Measurements from ENCODE around the gene RALGAPB. TPM values are rescaled to one million over a fixed set of nuclear protein-coding genes. Genes with fewer than 3 reads are reported as not detected.

The RALGAPB gene
- total RNA-seq, 2 donors from 2014 or later = 23.1 to 24.4 TPM

DNA sequence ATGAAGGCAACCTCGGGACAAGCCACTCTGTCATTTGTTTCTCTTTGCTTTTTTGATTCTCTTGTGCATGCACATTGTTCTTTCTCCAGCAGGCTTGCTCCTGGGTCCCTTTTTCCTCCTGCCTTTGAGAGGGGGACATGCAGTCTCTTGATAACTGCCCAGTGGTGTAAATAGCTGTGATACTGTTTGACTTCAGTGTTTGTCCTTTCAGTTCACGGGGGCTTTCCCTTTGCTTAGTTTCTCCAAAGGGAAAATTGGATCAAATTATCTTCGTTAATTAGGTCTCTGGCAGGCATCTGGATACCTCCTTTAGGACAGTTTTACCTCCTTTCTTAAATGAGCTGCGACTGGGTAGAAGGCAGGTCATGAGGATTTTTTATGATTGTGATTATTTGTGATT, 41.5 kb downstream of the RALGAPB start:
- Histone ChIP-seq H3K36me3 (replicated peaks in 1 of 2; ENCODE audit: insufficient read depth in 1 of 2, low read depth in 2 of 2) (peaks cover 6 to 16% of the 10 kb centered on the region in 2 donors), H3K27ac (no peak overlapping the region), H3K9me3 (no peaks in the 10 kb centered on the region), H3K27me3 (no peaks in the 10 kb centered on the region), H3K4me1 (no peaks in the 10 kb centered on the region), H3K4me3 (no peak overlapping the region)
- ATAC-seq (no peak), DNase-seq (no peak)
- TF ChIP-seq POLR2A (IDR thresholded peaks at IDR 0.05) = no peak
- TF ChIP-seq CTCF (IDR thresholded peaks at IDR 0.05) = no peak
- intact Hi-C loops (cut with DNase I) = no loop called here
- 83 to 84% methylated on average over 4 of the region's 4 CpGs for WGBS, 2 donors

DNA sequence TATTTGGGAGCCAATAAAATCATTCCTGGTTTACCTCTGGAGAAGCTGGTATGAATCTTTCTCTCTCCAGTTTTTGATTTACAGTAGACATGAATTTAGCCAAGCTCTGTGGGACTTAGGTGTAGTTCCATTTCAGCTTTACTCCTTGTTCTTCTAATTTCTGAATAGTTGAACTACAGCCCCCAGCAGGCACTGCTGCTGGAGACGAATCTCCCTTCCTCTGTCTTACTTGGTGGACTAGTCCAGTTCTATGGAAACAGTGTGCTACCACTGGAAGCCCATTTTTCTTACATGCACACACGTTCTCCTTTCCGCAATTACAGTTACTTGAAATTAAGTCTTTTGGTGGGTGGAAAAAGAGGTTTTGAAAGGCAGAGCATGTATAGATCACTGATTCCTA, 42.3 kb downstream of the RALGAPB start:
- no peak for DNase-seq
- Histone ChIP-seq H3K27me3 (no peaks in the 10 kb centered on the region), H3K27ac (no peak overlapping the region), H3K9me3 (no peaks in the 10 kb centered on the region), H3K4me1 (no peaks in the 10 kb centered on the region), H3K4me3 (no peak overlapping the region), H3K36me3 (replicated peaks in 1 of 2; ENCODE audit: insufficient read depth in 1 of 2, low read depth in 2 of 2) (peaks cover 2 to 13% of the 10 kb centered on the region in 2 donors)
- no peak for ATAC-seq
- no peak for TF ChIP-seq POLR2A (IDR thresholded peaks at IDR 0.05)
- no peak for TF ChIP-seq CTCF (IDR thresholded peaks at IDR 0.05)
- 84 to 93% methylated on average over 3 of the region's 3 CpGs for WGBS, 2 donors
- intact Hi-C loops (cut with DNase I) = no loop called here

- H3K27me3 ChIP-seq = no peaks in the 10 kb centered on the region
- H3K36me3 ChIP-seq (replicated peaks in 1 of 2; ENCODE audit: insufficient read depth in 1 of 2, low read depth in 2 of 2) = peaks cover 0 to 13% of the 10 kb centered on the region in 2 donors
- TF ChIP-seq CTCF (IDR thresholded peaks at IDR 0.05) (no peak), POLR2A (IDR thresholded peaks at IDR 0.05) (no peak)
- no peak overlapping the region for H3K27ac ChIP-seq
- H3K9me3 ChIP-seq = no peaks in the 10 kb centered on the region
- ATAC-seq = no peak
- H3K4me1 ChIP-seq = no peaks in the 10 kb centered on the region
- H3K4me3 ChIP-seq = no peak overlapping the region
- intact Hi-C loops (cut with DNase I) = no loop called here
- no peak for DNase-seq
- 55 to 77% methylated on average over 2 of the region's 2 CpGs for WGBS, 2 donors
Measured at GRCh38 chr20:38515631-38516030, 43.0 kb downstream of the RALGAPB start.

DNA sequence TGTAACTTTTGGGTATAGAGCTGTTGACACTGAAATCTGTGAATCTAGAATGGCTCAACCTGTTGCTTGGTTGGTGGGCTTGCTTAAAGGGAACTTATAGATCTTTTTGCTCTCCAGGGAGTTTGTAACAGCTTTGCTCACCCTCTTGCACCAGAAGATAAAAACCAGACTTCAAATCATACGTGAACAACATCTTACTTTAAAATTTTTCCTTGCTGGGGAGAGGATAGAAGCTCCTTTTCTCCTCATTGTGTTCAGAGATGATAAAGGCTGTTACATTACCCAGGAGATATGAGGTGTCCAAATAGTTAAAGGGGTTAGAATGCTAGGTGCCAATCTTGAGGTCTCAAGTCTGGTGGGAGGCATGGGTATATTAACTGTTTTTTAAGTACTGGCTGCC, 46.8 kb downstream of the RALGAPB start:
- H3K27me3 ChIP-seq = no peaks in the 10 kb centered on the region
- H3K4me3 ChIP-seq = no peak overlapping the region
- peaks cover 0 to 13% of the 10 kb centered on the region in 2 donors for H3K36me3 ChIP-seq (replicated peaks in 1 of 2; ENCODE audit: insufficient read depth in 1 of 2, low read depth in 2 of 2)
- no peak for ATAC-seq
- no peaks in the 10 kb centered on the region for H3K9me3 ChIP-seq
- no peaks in the 10 kb centered on the region for H3K4me1 ChIP-seq
- H3K27ac ChIP-seq = no peak overlapping the region
- intact Hi-C loops (cut with DNase I) = no loop called here
- TF ChIP-seq CTCF (IDR thresholded peaks at IDR 0.05) = no peak
- no peak for TF ChIP-seq POLR2A (IDR thresholded peaks at IDR 0.05)
- 75 to 94% methylated on average over 1 of the region's 1 CpG for WGBS, 2 donors
- no peak for DNase-seq

DNA sequence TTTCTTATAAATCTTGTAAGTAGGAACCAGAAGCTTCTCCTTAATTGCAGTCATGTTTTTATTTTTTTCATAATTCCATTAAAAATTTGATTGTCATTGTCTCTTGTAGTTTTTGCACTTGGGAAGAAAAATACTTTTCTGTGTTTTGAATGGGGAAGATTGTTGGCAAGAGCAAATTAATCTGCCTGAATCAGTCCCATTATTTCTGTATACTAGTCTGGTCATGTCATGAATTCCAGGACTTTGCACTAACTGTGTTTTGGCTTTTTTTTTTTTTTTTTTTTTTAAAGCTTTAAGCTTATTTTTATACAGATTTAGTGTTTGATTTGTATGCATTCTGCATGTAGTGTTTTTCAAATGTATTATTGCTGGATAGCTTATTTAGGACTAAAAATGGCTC, 47.6 kb downstream of the RALGAPB start:
- DNase-seq (no peak), ATAC-seq (no peak)
- H3K36me3 ChIP-seq (replicated peaks in 1 of 2; ENCODE audit: insufficient read depth in 1 of 2, low read depth in 2 of 2) = peaks cover 0 to 13% of the 10 kb centered on the region in 2 donors
- H3K4me3 ChIP-seq = no peak overlapping the region
- H3K27ac ChIP-seq = no peak overlapping the region
- no peaks in the 10 kb centered on the region for H3K4me1 ChIP-seq
- TF ChIP-seq CTCF (IDR thresholded peaks at IDR 0.05) = no peak
- no peak for TF ChIP-seq POLR2A (IDR thresholded peaks at IDR 0.05)
- intact Hi-C loops (cut with DNase I) = no loop called here
- H3K27me3 ChIP-seq = no peaks in the 10 kb centered on the region
- no peaks in the 10 kb centered on the region for H3K9me3 ChIP-seq

Data from body of pancreas (tissue), 4 donors.